ENCODE results near the gene TRIM33.

Gene TRIM33

GRCh38 chr1:114386129-114387009, 124.6 kb downstream of the TRIM33 start:
- H3K27ac ChIP-seq = no peak overlapping the region
- peaks cover 3% of the 10 kb centered on the region for H3K9me3 ChIP-seq (ENCODE audit: control insufficient read depth, low read length)
- no peak for TF ChIP-seq CTCF (IDR thresholded peaks at IDR 0.05)
- no peaks in the 10 kb centered on the region for H3K36me3 ChIP-seq (ENCODE audit: control insufficient read depth, insufficient read depth, low read length)
- no peaks in the 10 kb centered on the region for H3K27me3 ChIP-seq (ENCODE audit: control insufficient read depth, insufficient read depth, low read length)
- H2AFZ ChIP-seq = no peak overlapping the region
- no peak overlapping the region for H3K4me2 ChIP-seq (ENCODE audit: low read length)
- no peaks in the 10 kb centered on the region for H3K4me1 ChIP-seq
- H3K79me2 ChIP-seq = no peaks in the 10 kb centered on the region
- H3K4me3 ChIP-seq (ENCODE audit: low read depth, low read length) = no peak overlapping the region
- no peak overlapping the region for H3K9ac ChIP-seq

GRCh38 chr1:114384922-114385321, 126.1 kb downstream of the TRIM33 start:
- H3K79me2 ChIP-seq = no peaks in the 10 kb centered on the region

GRCh38 chr1:114379987-114380386, 131.0 kb downstream of the TRIM33 start:
- Histone ChIP-seq H3K9me3 (ENCODE audit: control insufficient read depth, low read length) (peaks cover 2% of the 10 kb centered on the region), H3K9ac (no peak overlapping the region), H3K4me3 (ENCODE audit: low read depth, low read length) (no peak overlapping the region), H2AFZ (no peak overlapping the region), H3K4me2 (ENCODE audit: low read length) (no peak overlapping the region), H3K36me3 (ENCODE audit: control insufficient read depth, insufficient read depth, low read length) (no peaks in the 10 kb centered on the region), H3K79me2 (no peaks in the 10 kb centered on the region), H3K27me3 (ENCODE audit: control insufficient read depth, insufficient read depth, low read length) (no peaks in the 10 kb centered on the region), H3K4me1 (no peaks in the 10 kb centered on the region), H3K27ac (no peak overlapping the region)
- TF ChIP-seq CTCF (IDR thresholded peaks at IDR 0.05) = no peak

More at GRCh38 chr1:114384922-114385321, 126.1 kb downstream of the TRIM33 start:
- no peak for TF ChIP-seq CTCF (IDR thresholded peaks at IDR 0.05)
- no peaks in the 10 kb centered on the region for H3K27me3 ChIP-seq (ENCODE audit: control insufficient read depth, insufficient read depth, low read length)
- no peak overlapping the region for H3K4me3 ChIP-seq (ENCODE audit: low read depth, low read length)
- no peak overlapping the region for H3K9ac ChIP-seq
- no peak overlapping the region for H3K27ac ChIP-seq
- peaks cover 3% of the 10 kb centered on the region for H3K9me3 ChIP-seq (ENCODE audit: control insufficient read depth, low read length)
- no peaks in the 10 kb centered on the region for H3K36me3 ChIP-seq (ENCODE audit: control insufficient read depth, insufficient read depth, low read length)
- no peak overlapping the region for H3K4me2 ChIP-seq (ENCODE audit: low read length)
- no peaks in the 10 kb centered on the region for H3K4me1 ChIP-seq
- H2AFZ ChIP-seq = no peak overlapping the region

GRCh38 chr1:114379358-114379757, 131.6 kb downstream of the TRIM33 start:
- no peak overlapping the region for H3K4me2 ChIP-seq (ENCODE audit: low read length)

More at GRCh38 chr1:114379358-114379757, 131.6 kb downstream of the TRIM33 start:
- Histone ChIP-seq H3K27ac (no peak overlapping the region), H3K79me2 (no peaks in the 10 kb centered on the region), H2AFZ (no peak overlapping the region), H3K4me3 (ENCODE audit: low read depth, low read length) (no peak overlapping the region), H3K4me1 (no peaks in the 10 kb centered on the region), H3K9me3 (ENCODE audit: control insufficient read depth, low read length) (no peaks in the 10 kb centered on the region), H3K27me3 (ENCODE audit: control insufficient read depth, insufficient read depth, low read length) (no peaks in the 10 kb centered on the region), H3K9ac (no peak overlapping the region), H3K36me3 (ENCODE audit: control insufficient read depth, insufficient read depth, low read length) (no peaks in the 10 kb centered on the region)
- TF ChIP-seq CTCF (IDR thresholded peaks at IDR 0.05) = no peak

Data from parathyroid adenoma (tissue), 2 donors.